ENCODE results near the gene CYP27B1. TPM values are rescaled to one million over a fixed set of nuclear protein-coding genes. Genes with fewer than 3 reads are reported as not detected.

The CYP27B1 gene, protein sequence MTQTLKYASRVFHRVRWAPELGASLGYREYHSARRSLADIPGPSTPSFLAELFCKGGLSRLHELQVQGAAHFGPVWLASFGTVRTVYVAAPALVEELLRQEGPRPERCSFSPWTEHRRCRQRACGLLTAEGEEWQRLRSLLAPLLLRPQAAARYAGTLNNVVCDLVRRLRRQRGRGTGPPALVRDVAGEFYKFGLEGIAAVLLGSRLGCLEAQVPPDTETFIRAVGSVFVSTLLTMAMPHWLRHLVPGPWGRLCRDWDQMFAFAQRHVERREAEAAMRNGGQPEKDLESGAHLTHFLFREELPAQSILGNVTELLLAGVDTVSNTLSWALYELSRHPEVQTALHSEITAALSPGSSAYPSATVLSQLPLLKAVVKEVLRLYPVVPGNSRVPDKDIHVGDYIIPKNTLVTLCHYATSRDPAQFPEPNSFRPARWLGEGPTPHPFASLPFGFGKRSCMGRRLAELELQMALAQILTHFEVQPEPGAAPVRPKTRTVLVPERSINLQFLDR
- polyA plus RNA-seq (2013, experiment 1 of 2) = 1.3 TPM
- 1.2 TPM for polyA plus RNA-seq (2013, experiment 2 of 2)

- H3K27ac ChIP-seq (ENCODE audit: low read depth, low read length) = no peak within 1 kb of the TSS
- peak; percentile 81 for DNase-seq
- no CpG with 5 or more reads among the region's 38 CpGs for WGBS (ENCODE audit: extremely low coverage, insufficient coverage, low lambda C conversion rate)
- H3K23ac ChIP-seq (ENCODE audit: low read length) = no peak within 1 kb of the TSS
- peaks cover 3% of the 10 kb centered on the region for H3K79me2 ChIP-seq (ENCODE audit: control insufficient read depth, insufficient read depth, low read length)
- H3K79me1 ChIP-seq (ENCODE audit: low read length) = peaks cover 8% of the 10 kb centered on the region
- H3K4ac ChIP-seq (ENCODE audit: low read depth, low read length) = no peak within 1 kb of the TSS
- peak within 1 kb of the TSS; percentile 38 for H3K9ac ChIP-seq (ENCODE audit: low read length)
- H3K36me3 ChIP-seq (ENCODE audit: control insufficient read depth, insufficient read depth, low read length) = peaks cover 2% of the 10 kb centered on the region
- peak within 1 kb of the TSS; percentile 66 for H3K56ac ChIP-seq (ENCODE audit: low read length)
- peaks cover 9% of the 10 kb centered on the region for H3K4me1 ChIP-seq (ENCODE audit: control insufficient read depth, low read depth, low read length)
- no peak within 1 kb of the TSS for H3K18ac ChIP-seq (ENCODE audit: low read length)
- no peak within 1 kb of the TSS for H4K5ac ChIP-seq (ENCODE audit: low read length)
- H2BK120ac ChIP-seq (ENCODE audit: low read depth, low read length) = no peak within 1 kb of the TSS
- H2BK15ac ChIP-seq (replicated peaks; ENCODE audit: low read depth) = no peak within 1 kb of the TSS
- H3K4me3 ChIP-seq (ENCODE audit: low read length) = no peak within 1 kb of the TSS
- no peak within 1 kb of the TSS for H2AK5ac ChIP-seq (ENCODE audit: low read length)
- no peak within 1 kb of the TSS for H2BK5ac ChIP-seq (ENCODE audit: low read length)
- H4K8ac ChIP-seq (ENCODE audit: low read depth, low read length) = no peak within 1 kb of the TSS
- H3K4me2 ChIP-seq (ENCODE audit: low read length) = peak within 1 kb of the TSS; percentile 28
- peaks cover 19% of the 10 kb centered on the region for H3K27me3 ChIP-seq (ENCODE audit: insufficient read depth, low read length, poor library complexity)
Observed at GRCh38 chr12:57766464-57767304, at the start of gene CYP27B1. Gene CYP27B1 (minus strand): TSS chr12:57767078. CDS start chr12:57767041, 37 bp downstream.

DNA sequence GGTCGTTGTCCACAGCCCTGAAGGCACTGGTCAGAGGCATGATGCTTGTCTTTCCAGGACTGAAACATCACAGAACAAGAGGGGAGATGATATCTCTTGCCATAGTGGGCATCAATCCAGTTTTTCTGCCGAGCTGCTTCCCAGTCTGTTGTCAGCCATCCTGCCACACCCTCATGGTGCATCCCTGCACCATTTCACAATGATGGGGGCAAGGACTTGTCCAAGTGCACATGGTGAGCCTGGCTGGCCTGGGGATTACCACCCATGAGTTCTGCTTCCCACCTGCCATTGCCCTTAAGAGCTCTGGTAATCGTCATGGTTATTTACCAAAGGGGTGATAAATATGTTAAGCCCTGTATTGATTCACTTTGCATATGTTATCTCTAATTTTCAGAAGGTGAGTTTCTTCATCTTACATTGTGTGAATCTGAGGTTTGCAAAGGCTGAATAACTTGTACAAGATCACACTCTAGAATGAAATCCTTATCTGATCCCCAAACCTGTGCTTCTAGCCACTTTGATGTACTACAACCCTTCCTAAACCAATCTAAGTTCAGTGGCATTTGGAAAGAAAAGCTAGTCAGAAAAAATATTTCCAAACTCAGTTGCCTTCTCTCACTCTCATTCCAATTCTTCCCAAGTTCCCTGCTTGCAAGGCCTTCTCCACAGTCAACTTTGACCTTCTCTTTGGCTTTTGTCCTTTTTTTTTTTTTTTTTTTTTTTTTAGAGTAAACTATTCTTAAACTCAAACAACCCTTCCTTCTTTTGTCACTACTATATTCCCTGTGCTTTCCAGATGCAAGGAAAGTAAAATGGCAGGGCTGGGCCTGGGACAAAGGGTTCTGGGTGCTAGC is 49.4 kb upstream of the CYP27B1 start:
- WGBS (ENCODE audit: extremely low coverage, insufficient coverage, low lambda C conversion rate) = no CpG with 5 or more reads among the region's 3 CpGs
- Histone ChIP-seq H3K4me3 (ENCODE audit: low read length) (no peak overlapping the region), H2BK15ac (replicated peaks; ENCODE audit: low read depth) (no peak overlapping the region), H3K27ac (ENCODE audit: low read depth, low read length) (no peak overlapping the region), H3K79me2 (ENCODE audit: control insufficient read depth, insufficient read depth, low read length) (no peaks in the 10 kb centered on the region), H3K23ac (ENCODE audit: low read length) (no peak overlapping the region), H4K8ac (ENCODE audit: low read depth, low read length) (no peak overlapping the region), H3K9ac (ENCODE audit: low read length) (no peak overlapping the region), H3K4ac (ENCODE audit: low read depth, low read length) (no peak overlapping the region), H3K4me2 (ENCODE audit: low read length) (no peak overlapping the region), H2BK120ac (ENCODE audit: low read depth, low read length) (no peak overlapping the region), H3K4me1 (ENCODE audit: control insufficient read depth, low read depth, low read length) (no peaks in the 10 kb centered on the region), H3K79me1 (ENCODE audit: low read length) (no peaks in the 10 kb centered on the region), H2BK5ac (ENCODE audit: low read length) (no peak overlapping the region), H3K27me3 (ENCODE audit: insufficient read depth, low read length, poor library complexity) (no peaks in the 10 kb centered on the region), H3K36me3 (ENCODE audit: control insufficient read depth, insufficient read depth, low read length) (no peaks in the 10 kb centered on the region), H3K18ac (ENCODE audit: low read length) (no peak overlapping the region), H4K5ac (ENCODE audit: low read length) (no peak overlapping the region), H2AK5ac (ENCODE audit: low read length) (no peak overlapping the region), H3K56ac (ENCODE audit: low read length) (no peak overlapping the region)
- DNase-seq = no peak

- H2BK5ac ChIP-seq (ENCODE audit: low read length) = no peak overlapping the region
- H2BK15ac ChIP-seq (replicated peaks; ENCODE audit: low read depth) = no peak overlapping the region
- H3K79me2 ChIP-seq (ENCODE audit: control insufficient read depth, insufficient read depth, low read length) = no peaks in the 10 kb centered on the region
- no peaks in the 10 kb centered on the region for H3K4me1 ChIP-seq (ENCODE audit: control insufficient read depth, low read depth, low read length)
- no peak overlapping the region for H3K23ac ChIP-seq (ENCODE audit: low read length)
- no peak overlapping the region for H4K5ac ChIP-seq (ENCODE audit: low read length)
- no CpG with 5 or more reads among the region's 13 CpGs for WGBS (ENCODE audit: extremely low coverage, insufficient coverage, low lambda C conversion rate)
- no peak overlapping the region for H3K18ac ChIP-seq (ENCODE audit: low read length)
- H2BK120ac ChIP-seq (ENCODE audit: low read depth, low read length) = no peak overlapping the region
- no peaks in the 10 kb centered on the region for H3K36me3 ChIP-seq (ENCODE audit: control insufficient read depth, insufficient read depth, low read length)
- H3K4me2 ChIP-seq (ENCODE audit: low read length) = no peak overlapping the region
- no peak overlapping the region for H3K27ac ChIP-seq (ENCODE audit: low read depth, low read length)
- no peak overlapping the region for H2AK5ac ChIP-seq (ENCODE audit: low read length)
- DNase-seq = peak; percentile 83
- H4K8ac ChIP-seq (ENCODE audit: low read depth, low read length) = no peak overlapping the region
- H3K27me3 ChIP-seq (ENCODE audit: insufficient read depth, low read length, poor library complexity) = no peaks in the 10 kb centered on the region
- H3K79me1 ChIP-seq (ENCODE audit: low read length) = no peaks in the 10 kb centered on the region
- H3K4ac ChIP-seq (ENCODE audit: low read depth, low read length) = no peak overlapping the region
- no peak overlapping the region for H3K9ac ChIP-seq (ENCODE audit: low read length)
- no peak overlapping the region for H3K56ac ChIP-seq (ENCODE audit: low read length)
- no peak overlapping the region for H3K4me3 ChIP-seq (ENCODE audit: low read length)
Observed at GRCh38 chr12:57815177-57816000, 48.5 kb upstream of the CYP27B1 start.

GRCh38 chr12:57813971-57814772 is 47.3 kb upstream of the CYP27B1 start:
- no peak overlapping the region for H3K4me2 ChIP-seq (ENCODE audit: low read length)
- no peak overlapping the region for H4K5ac ChIP-seq (ENCODE audit: low read length)
- H3K4ac ChIP-seq (ENCODE audit: low read depth, low read length) = no peak overlapping the region
- no peak overlapping the region for H2BK15ac ChIP-seq (replicated peaks; ENCODE audit: low read depth)
- H3K56ac ChIP-seq (ENCODE audit: low read length) = no peak overlapping the region
- no peaks in the 10 kb centered on the region for H3K79me2 ChIP-seq (ENCODE audit: control insufficient read depth, insufficient read depth, low read length)
- H3K79me1 ChIP-seq (ENCODE audit: low read length) = no peaks in the 10 kb centered on the region
- no peak for DNase-seq
- H3K4me3 ChIP-seq (ENCODE audit: low read length) = no peak overlapping the region
- no peak overlapping the region for H2BK5ac ChIP-seq (ENCODE audit: low read length)
- no peaks in the 10 kb centered on the region for H3K4me1 ChIP-seq (ENCODE audit: control insufficient read depth, low read depth, low read length)
- no peak overlapping the region for H2BK120ac ChIP-seq (ENCODE audit: low read depth, low read length)
- H2AK5ac ChIP-seq (ENCODE audit: low read length) = no peak overlapping the region
- H3K27ac ChIP-seq (ENCODE audit: low read depth, low read length) = no peak overlapping the region
- no peak overlapping the region for H3K18ac ChIP-seq (ENCODE audit: low read length)
- H3K36me3 ChIP-seq (ENCODE audit: control insufficient read depth, insufficient read depth, low read length) = no peaks in the 10 kb centered on the region
- H3K9ac ChIP-seq (ENCODE audit: low read length) = no peak overlapping the region
- H4K8ac ChIP-seq (ENCODE audit: low read depth, low read length) = no peak overlapping the region
- H3K23ac ChIP-seq (ENCODE audit: low read length) = no peak overlapping the region
- H3K27me3 ChIP-seq (ENCODE audit: insufficient read depth, low read length, poor library complexity) = no peaks in the 10 kb centered on the region
- no CpG with 5 or more reads among the region's 17 CpGs for WGBS (ENCODE audit: extremely low coverage, insufficient coverage, low lambda C conversion rate)

All from mesendoderm (in vitro differentiated cells).